NCI-H446 treated with DMSO at 0.1 percent for 48 hours (cell line): ENCODE measurements around the gene STAT4.
"Not testable (repeated sequence)": the region's sequence is repeated elsewhere in the genome, so short reads cannot be mapped to it uniquely, and the experiment has no call there.

Experiments
- DNase-seq: peaks from one replicate; lab custom pipeline; 2025; lab: John Stamatoyannopoulos, UW

The STAT4 gene

DNA sequence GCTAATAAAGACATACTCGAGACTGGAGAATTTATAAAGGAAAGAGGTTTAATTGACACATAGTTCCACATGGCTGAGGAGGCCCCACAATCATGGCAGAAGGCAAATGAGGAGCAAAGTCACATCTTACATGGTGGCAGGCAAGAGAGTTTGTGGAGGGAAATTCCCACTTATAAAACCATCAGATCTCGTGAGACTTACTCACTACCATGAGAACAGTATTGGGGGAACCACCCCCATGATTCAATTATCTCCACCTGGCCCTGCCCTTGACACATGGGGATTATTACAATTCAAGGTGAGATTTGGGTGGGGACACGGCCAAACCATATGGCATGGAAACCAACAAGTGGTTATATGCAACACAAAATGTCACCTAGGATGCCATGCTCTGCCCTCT is 155.5 kb downstream of the STAT4 start:
- DNase-seq, result not testable (repeated sequence)

DNA sequence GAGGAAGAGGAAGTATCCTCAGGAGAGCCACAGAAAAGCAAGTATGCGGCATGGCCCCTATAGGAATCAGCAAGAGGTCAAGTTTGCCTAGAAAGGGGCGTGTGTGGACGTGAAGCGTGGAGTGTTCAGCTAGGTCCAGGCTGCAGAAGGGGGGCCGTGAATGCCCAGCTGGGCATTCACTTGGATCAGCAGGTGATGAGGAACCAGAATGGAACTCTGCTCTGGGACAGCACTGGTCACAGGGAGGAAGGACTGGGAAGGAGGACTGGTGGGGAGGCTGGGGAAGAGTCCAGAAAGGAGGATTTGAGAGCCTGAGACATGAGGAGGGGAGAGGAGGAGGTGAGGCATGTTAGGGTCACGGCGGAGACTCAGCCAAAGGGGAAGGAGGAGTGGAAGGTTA is 156.6 kb downstream of the STAT4 start:
- no peak for DNase-seq

DNA sequence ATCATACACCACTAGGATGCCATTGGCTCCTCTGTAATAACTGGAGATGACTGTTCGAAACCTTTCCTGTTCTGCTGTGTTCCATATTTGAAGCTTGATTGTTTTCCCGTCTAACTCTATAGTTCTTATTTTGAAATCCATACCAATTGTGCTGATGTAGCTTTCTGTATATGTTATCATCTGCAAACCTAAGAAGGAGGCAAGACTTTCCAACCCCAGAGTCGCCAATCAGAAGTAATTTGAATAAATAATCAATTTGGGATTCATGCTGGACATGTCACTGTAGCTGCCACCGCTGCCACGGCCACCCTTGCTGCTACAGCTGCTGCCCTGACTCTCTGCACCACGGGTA is 157.5 kb downstream of the STAT4 start:
- no peak for DNase-seq

DNA sequence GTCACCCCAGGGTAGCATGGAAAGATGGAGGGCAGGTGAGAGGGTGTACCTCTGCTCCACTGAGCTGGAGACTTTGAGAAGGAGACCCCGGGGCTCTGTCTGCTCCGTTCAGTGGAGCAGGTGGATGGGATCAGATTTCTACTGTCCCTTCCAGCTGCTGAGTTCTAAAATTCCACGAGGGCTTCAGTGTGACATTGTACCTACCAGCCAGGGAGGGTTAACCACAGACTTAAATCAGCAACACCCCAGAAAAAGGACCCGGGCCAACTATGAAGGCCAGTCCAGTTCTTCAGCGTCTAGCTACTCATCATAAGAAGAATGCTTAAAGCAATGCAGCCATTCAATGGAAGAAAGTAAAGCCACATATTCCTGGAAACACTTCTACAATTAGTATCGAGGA is 160.7 kb downstream of the STAT4 start:
- no peak for DNase-seq

DNA sequence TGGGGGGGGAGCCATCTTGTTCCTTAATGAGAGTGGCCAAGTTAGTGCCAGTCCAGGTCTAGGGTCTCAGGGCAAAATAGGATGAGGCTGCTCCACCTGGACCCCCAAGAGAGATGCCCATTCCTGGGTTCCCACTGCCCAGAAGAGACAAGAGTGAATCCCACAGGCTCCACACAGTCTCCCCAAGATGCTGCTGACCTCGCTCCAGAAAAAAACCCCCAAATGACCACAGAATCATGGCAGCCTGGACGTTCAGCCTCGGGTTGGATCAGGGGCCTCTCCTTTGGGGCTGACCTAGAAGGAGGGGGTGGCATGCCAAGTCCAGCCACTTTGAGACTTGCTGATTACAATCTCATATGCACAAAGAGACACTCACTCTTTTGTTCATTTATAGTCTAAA is 161.9 kb downstream of the STAT4 start:
- no peak for DNase-seq

DNA sequence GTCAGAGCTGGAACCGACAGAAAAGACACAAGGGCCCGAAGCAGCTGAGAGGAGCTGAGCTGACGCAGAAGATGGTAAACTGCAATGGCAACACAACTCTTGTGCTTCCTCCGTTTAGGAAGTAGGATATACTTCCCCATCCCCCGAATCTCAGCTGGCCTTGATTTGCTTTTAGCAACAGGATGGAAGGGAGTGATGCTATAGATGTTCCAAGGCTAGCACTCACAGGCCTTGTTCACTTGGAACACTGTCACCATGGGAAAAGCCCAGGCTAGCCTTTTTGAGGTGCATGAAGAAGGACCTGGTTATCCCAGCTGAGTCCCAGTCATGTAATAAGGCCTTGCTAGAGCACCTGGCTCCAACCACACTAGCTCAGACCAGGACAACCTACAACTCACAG is 162.9 kb downstream of the STAT4 start:
- no peak for DNase-seq

DNA sequence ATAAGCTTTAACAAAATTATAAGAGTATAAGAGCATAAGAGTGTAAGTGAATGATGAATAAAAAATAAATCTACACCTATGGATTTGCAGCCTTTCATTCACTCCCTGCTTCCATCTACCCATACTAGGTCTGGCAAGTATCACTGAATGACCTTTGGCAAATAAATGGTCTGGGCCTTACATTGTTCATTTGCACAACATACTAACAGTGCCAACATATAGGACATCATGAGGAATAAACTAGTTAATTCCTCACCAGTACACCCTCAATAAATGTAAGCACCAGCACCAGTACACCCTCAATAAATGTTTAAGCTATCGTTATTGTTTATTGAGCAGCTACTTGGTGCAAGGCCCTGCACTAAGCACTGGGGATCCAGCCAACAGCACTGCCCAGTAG is 163.7 kb downstream of the STAT4 start:
- no peak for DNase-seq

DNA sequence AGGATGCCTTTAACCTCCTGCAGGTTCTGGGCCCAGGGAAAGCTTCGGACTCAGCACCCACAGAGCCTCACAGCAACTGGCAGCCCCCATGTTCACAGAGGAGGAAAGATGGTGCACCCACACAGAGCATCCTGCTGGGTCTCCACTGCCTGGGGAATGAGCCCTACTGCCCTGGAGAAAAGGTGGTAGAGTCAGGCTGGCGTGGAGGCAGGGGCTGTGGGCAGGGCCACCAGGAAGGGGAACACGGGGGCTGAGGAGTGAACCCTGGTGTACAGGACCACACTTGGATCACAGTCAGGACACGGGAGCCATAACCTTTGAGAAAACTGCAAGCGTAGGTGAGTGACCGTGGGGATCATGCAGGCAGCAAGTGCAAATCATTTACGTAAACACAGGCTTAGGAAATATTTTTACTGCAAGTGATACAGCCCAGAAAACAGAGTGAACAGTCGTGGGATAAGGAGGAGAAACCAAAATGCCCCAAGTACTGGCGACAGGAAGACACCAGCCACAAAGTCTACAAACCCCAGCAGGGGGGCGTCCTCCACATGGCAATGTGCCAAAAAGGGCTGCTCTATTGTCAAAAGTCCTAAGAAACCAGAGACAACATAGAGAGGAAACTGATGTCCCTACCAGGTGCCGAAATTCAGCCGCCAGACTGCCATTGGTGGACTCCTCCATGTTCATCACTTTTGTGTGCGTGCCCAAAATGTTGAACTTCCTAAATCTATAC is 164.4 kb downstream of the STAT4 start:
- DNase-seq, result no peak

DNA sequence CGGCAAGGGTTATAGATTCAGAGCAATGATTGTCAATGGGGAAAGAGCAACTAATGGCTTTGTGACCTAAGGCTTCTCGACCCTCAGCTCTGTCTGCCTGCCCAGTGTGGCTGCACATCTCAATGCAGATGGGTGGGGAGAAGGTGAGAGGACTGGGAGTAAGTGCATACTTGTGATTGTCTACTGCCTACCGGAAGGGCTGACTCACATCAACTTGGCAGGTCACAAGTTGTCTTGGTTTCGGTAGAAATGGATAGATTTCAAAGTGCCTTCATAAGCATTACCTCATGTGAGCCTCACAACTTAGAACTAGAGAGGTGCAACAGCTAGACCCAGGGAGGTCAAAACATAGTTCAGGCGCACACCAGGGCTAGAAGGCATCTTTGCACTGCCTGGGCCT is 166.2 kb downstream of the STAT4 start:
- no peak for DNase-seq

DNA sequence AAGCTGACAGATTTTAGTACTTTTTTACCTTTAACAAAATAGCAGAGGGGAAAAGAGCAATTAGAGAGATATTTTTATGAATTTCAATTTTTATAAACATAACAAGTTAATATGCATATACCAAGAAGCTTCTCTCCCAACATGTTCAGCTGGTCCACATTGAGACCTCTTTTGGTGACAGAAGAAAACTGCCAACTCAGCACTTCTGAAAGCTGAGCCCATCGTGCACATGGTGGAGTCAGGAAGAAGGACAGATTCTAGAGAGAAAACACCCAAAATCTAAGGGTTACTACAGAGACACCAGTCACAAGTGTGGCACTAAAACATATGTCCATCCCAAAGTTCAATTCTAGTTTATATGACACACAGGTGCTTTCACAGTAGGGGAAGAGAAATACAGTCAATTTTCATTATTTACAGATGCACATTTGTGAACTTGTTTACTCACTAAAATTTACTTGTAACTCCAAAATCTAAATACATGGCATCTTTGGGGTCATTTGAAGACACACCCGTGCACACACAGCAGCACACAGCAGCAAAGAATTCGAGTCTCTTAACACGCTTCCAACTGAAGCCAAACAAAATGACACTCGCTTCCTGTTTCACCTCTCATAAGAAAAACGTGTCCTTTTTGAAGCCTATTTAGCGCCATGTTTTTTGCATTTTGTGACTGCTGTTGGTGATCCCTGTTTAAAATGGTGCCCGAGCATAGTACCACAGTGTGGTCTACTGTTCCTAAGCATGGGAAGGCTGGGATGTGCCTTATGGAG is 168.3 kb downstream of the STAT4 start:
- no peak for DNase-seq

DNA sequence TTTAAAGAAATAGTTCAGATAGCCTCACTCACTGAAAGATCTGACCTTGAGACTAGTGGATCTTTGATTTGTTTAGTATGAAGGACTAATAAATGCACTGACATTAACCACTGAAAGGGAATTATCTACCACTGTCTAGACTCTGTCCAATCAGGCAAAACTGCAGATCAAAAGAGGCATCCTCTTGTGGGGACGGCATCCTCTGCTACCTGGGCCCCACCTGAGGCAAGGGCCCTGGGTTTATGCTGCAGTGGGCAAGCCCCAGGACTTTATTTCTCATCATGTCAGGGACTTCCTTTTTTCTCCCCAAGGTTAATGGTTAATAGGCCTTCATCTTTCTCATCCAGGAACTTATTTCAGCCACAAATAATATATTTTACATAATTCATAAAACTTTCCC is 169.1 kb downstream of the STAT4 start:
- DNase-seq, result no peak

DNA sequence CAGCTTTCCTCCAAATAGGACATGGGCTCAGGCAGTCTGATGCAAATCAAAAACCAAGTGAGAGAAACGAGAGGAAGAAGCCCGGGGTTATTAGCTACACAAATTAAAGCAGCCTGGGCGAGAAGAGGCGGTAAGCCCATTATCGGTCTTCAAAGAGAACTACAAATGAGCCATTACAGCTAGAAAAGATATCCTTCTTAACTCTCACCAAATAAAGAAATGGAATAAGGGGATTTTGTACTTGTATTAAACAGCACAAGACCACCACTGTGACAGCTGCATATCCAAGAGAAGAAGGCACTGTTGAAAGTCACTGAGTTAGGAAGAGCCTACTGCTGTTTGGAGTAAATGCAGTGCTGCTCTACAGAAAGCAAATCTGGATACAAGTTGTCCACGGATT is 169.5 kb downstream of the STAT4 start:
- no peak for DNase-seq

DNA sequence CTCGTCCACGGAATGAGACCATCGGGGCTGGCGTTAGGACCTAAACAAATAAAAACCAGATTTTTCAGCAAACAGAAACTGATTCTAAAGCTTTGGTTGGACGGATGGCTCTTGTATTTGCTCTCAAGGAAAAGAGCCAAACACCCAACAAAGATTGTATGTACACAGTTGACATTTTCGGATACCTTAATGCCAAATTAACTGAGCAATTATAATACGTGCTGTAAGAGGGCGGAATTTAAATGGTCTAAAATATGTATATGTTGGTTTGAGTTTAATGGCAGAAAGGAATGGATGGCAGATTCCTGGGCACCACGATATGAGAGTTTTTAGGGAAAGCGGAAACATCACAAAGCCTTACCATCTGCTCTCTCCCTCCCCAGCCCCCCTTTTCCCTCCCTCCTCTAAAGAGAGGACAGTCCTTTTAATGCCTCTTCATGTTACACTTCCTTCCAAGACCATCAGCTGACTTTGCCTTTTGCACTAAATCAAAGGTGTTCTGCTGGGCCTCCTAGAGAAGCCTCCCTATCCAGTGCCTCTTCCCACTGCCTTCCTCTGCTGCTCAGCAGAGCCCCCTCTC is 170.1 kb downstream of the STAT4 start:
- DNase-seq, result no peak

DNA sequence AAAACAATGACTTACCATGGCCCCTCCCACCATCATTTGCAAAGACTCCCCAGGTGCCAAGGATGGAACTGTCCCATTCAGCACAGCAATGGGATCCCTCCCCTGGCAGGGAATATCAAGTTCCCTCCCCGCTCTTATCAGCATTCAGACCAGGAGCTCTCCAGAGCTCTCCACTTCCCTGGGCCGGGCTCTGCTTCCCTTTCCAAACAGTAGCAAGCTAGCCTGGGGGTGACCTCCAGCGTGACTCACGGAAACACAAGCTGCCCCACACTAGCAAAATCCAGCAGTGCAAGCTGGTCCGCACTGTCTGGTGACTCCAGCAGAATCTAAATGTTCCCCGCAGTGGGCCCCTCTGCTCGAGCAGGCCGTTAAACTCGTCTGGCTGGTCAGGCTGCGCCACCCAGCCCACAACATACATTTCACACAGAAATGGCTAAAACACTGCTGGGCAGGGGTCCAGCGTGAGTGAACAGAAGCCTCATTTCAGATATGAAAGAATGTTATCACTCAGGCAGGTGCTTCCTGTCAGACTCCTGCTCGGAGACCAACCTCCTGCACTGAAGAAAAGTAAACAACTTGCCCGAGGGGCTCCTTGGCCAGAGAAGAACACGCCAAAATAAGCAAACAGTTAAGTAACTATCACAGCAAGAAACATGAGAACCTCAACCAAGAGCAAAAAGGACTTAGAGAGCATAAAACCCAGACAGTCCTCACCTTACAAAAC is 170.7 kb downstream of the STAT4 start:
- DNase-seq, result no peak
